Activated T-helper 2 cell treated with anti-CD3 and anti-CD28 coated beads, Interferon-gamma antibody, Interleukin-2, Interleukin-4, amounts not matched to agents 10 μg/mL and 5 μg/mL and 100 μg/mL, durations not matched to agents 14 hours and 24 hours and 36 hours (primary cell): ENCODE results near the gene PRTG. TPM values are rescaled to one million over a fixed set of nuclear protein-coding genes. Genes with fewer than 3 reads are reported as not detected.
"Not testable (repeated sequence)": the region's sequence is repeated elsewhere in the genome, so short reads cannot be mapped to it uniquely, and the experiment has no call there.

Source experiments
- DNase-seq: peaks from one replicate; pipeline ENCODE4 v3.0.0; 2021; ENCODE audit warnings: low spot score
- H3K27ac Mint-ChIP-seq: one replicate; pipeline ENCODE4 v1.8.0; 2021; ENCODE audit warnings: mixed read lengths
- H3K27me3 Mint-ChIP-seq: one replicate; pipeline ENCODE4 v1.8.0; 2021; ENCODE audit warnings: low read depth, mixed read lengths
- H3K36me3 Mint-ChIP-seq: one replicate; pipeline ENCODE4 v1.8.0; 2021; ENCODE audit warnings: low read depth, mixed read lengths
- H3K4me1 Mint-ChIP-seq: one replicate; pipeline ENCODE4 v1.8.0; 2021; ENCODE audit warnings: low read depth, mixed read lengths
- H3K4me3 Mint-ChIP-seq: one replicate; pipeline ENCODE4 v1.8.0; 2021; ENCODE audit warnings: low read depth, mild to moderate bottlenecking, moderate library complexity, mixed read lengths
- H3K9me3 Mint-ChIP-seq: one replicate; pipeline ENCODE4 v1.8.0; 2021; ENCODE audit warnings: mixed read lengths
- intact Hi-C: fragments of 100-400 bp; cut with micrococcal nuclease; formaldehyde crosslinking; loops from one replicate; pipeline ENCODE4 v1.15.1; 2023
- total RNA-seq: library from RNA; stranded (reverse); gene quantifications from 2 replicates; pipeline ENCODE4 v1.2.3, GENCODE V29; 2022

The PRTG gene
- total RNA-seq, 1 donor from 2014 or later, result 0.66 TPM

DNA sequence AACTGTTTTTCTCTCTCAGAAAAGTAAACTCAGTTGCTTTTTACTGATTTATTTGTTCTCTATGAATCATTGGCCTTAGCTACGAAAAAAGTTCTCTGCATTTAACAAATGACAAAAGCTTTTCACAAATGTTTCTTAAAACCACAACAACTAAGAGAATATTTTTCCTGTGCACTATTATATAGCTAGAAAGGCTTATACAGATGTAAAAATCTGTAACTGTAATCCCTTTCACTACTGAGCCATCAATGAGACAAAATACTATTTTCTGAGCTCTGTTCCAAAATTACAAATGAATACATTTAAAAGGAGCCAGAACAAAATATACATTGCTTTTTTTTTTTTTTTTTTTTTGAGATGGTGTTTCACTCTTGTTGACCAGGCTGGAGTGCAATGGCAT lies 109.2 kb downstream of the PRTG start:
- Mint-ChIP-seq H3K4me1 (no peaks in the 10 kb centered on the region), H3K27me3 (peaks cover 10% of the 10 kb centered on the region), H3K36me3 (no peaks in the 10 kb centered on the region), H3K4me3 (no peak overlapping the region), H3K27ac (no peak overlapping the region), H3K9me3 (no peaks in the 10 kb centered on the region)
- intact Hi-C loops, result no loop called here
- no peak for DNase-seq

DNA sequence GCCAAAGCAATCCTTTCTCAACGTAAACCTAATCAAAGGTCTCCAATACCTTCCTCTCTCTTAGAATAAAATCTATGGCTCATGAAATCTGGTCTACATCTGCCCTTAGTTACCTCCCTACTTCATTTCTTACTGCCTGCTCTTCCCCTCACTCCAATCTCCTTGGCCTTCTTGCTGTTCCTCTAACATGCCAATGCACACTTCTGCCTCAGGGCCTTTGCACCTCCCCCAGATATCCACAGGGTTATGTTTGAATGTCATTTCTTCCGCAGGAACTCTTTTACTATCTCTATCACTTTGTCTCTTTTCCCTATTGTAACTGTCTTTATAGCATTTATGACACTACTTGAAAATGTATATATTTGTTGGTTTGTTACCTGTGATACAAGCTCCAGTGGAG lies 110.5 kb downstream of the PRTG start:
- Mint-ChIP-seq H3K4me1 (peaks cover 4% of the 10 kb centered on the region), H3K27ac (no peak overlapping the region)
- intact Hi-C loops, result no loop called here

DNA sequence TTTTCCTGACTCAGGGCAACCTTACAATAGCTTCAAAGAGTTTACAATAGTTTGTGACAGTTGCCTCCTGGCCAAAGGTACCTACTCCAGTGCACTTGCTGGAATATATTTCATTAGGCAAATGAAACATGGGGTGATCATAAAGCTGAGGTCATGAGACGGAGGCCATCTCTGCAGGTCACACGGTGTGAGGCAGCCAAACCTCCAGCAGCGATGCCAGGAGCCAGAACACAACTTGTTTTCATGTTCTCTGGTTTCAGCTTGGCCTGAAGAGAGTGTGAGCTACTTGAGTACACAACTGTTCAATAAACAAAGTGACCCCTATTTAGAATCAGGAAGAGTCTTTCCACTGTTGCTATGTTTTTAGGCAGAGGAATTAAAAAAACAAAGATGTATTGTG lies 112.1 kb downstream of the PRTG start:
- no peak for DNase-seq
- no peak overlapping the region for H3K4me3 Mint-ChIP-seq
- peaks cover 4% of the 10 kb centered on the region for H3K4me1 Mint-ChIP-seq
- peaks cover 10% of the 10 kb centered on the region for H3K27me3 Mint-ChIP-seq
- no peak overlapping the region for H3K27ac Mint-ChIP-seq
- H3K36me3 Mint-ChIP-seq, result no peaks in the 10 kb centered on the region
- no peaks in the 10 kb centered on the region for H3K9me3 Mint-ChIP-seq
- intact Hi-C loops, result no loop called here

More for the DNA sequence above, 110.5 kb downstream of the PRTG start:
- Mint-ChIP-seq H3K36me3 (no peaks in the 10 kb centered on the region), H3K27me3 (peaks cover 10% of the 10 kb centered on the region), H3K9me3 (no peaks in the 10 kb centered on the region), H3K4me3 (no peak overlapping the region)
- DNase-seq, result no peak

DNA sequence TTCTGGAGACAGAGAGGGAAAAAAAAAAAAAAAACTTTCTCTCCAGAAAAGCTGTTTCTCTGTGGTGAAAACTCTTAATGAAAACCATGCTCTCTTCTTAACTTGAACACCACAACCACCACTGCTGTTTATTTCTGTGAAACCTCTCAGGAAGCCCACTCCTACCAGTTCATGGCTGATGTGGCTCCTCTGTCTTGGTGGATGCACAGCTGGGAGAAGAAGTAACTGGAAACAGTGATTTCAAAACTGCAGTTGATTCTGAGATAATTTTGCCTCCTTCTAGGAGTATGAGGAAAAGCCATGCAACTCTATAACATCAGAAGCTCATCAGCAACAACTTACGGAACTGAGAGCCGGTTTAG lies 114.6 kb downstream of the PRTG start:
- peaks cover 8% of the 10 kb centered on the region for H3K27me3 Mint-ChIP-seq
- no peak overlapping the region for H3K27ac Mint-ChIP-seq
- H3K36me3 Mint-ChIP-seq, result no peaks in the 10 kb centered on the region
- no peaks in the 10 kb centered on the region for H3K9me3 Mint-ChIP-seq
- no peak overlapping the region for H3K4me3 Mint-ChIP-seq
- H3K4me1 Mint-ChIP-seq, result peaks cover 4% of the 10 kb centered on the region
- DNase-seq, result no peak
- intact Hi-C loops, result no loop called here

DNA sequence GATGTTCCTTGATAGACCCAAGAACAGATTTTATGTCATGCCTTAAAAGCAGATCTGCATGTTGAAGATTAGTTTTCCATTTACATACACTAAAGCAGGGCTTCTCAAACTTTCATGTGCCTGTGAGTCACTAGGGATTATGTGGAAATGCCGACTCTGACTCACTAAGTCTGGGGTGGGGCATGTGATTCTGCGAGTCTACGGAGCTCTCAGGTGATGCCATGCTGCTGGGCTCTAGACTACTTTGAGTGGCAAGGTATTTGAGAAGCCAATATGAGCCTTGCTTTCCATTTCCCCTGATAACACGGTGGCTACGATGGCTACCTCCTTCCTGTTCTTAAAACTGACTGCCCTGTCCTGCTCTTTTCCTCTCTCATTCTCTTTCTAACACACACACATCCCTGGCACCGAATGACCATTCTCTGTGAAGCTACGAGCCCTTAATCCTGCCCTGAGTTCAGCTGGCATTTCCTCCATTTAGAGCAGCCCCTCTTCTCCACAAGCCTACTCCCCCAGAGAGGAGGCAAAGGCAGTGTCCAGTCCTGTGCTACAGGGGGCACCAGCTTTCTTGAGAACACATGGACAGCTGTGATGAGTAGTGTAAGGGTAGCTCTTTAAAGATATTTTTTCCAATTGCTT lies 115.1 kb downstream of the PRTG start:
- H3K36me3 Mint-ChIP-seq, result no peaks in the 10 kb centered on the region
- H3K4me1 Mint-ChIP-seq, result peaks cover 4% of the 10 kb centered on the region
- no peaks in the 10 kb centered on the region for H3K9me3 Mint-ChIP-seq
- no peak for DNase-seq
- H3K27ac Mint-ChIP-seq, result no peak overlapping the region
- peaks cover 8% of the 10 kb centered on the region for H3K27me3 Mint-ChIP-seq
- intact Hi-C loops, result no loop called here
- no peak overlapping the region for H3K4me3 Mint-ChIP-seq

DNA sequence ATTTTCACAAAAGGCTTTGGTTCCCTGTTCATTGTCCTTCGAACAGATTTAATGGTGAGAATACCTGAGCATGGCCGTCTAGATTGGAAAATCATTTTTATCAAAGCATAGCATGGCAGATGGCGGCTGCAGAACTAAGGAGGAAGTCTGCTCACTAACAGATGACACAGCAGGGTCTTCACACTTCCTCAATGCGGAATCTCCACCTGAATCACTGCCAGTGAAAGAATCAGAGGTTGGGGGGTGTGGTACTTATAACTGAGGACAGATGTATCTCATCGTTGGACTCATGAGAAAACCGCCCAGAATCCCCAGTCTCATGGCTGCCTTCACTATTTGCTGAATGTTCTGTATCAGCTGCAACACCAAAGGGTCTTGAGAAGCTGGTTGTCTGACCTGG lies 123.2 kb downstream of the PRTG start:
- Mint-ChIP-seq H3K4me3 (no peak overlapping the region), H3K9me3 (no peaks in the 10 kb centered on the region), H3K4me1 (no peaks in the 10 kb centered on the region), H3K36me3 (no peaks in the 10 kb centered on the region), H3K27me3 (peaks cover 20% of the 10 kb centered on the region), H3K27ac (no peak overlapping the region)
- no peak for DNase-seq
- intact Hi-C loops, result no loop called here

DNA sequence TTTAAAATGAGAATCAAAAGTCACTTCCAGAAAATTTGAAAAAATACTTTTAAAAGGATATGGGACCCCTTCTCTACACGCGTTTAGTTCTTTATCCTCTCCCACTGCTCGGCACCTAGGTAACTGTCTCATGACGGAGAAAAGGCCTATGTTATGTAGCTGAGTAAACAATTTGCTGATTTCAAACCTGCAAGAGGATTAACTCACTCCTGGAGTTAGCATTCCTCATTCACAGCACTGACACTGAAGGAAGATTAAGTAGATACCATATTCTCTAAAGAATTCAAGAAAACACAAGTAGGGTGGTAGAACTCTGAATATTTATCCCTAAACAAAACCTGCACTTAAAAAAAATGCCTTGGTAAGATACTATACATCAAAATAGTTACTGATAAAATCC lies 124.6 kb downstream of the PRTG start:
- Mint-ChIP-seq H3K9me3 (no peaks in the 10 kb centered on the region), H3K27ac (no peak overlapping the region), H3K27me3 (peaks cover 30% of the 10 kb centered on the region), H3K4me3 (no peak overlapping the region), H3K4me1 (no peaks in the 10 kb centered on the region), H3K36me3 (no peaks in the 10 kb centered on the region)
- DNase-seq, result no peak
- intact Hi-C loops, result no loop called here

DNA sequence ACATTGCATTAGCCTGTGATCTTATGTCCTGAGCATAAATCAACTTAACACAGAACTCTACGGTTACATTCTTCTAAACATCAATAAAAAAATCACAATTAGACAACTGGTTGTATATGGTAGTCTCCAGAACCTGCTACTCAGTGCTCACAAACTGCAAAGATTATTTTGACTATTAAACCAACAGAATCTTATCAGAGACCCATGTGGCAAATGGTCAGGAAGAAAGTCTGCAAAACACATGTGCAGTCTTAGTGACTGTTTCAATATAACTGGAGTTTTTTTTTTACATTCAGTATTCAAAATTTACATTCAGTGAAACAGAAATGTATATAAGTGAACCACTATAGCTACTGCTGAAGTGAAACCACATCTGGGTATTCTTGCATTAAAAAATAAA lies 127.5 kb downstream of the PRTG start:
- DNase-seq, result no peak
- no peaks in the 10 kb centered on the region for H3K9me3 Mint-ChIP-seq
- peaks cover 35% of the 10 kb centered on the region for H3K27me3 Mint-ChIP-seq
- no peaks in the 10 kb centered on the region for H3K4me1 Mint-ChIP-seq
- H3K4me3 Mint-ChIP-seq, result no peak overlapping the region
- no peak overlapping the region for H3K27ac Mint-ChIP-seq
- no peaks in the 10 kb centered on the region for H3K36me3 Mint-ChIP-seq
- intact Hi-C loops, result no loop called here

DNA sequence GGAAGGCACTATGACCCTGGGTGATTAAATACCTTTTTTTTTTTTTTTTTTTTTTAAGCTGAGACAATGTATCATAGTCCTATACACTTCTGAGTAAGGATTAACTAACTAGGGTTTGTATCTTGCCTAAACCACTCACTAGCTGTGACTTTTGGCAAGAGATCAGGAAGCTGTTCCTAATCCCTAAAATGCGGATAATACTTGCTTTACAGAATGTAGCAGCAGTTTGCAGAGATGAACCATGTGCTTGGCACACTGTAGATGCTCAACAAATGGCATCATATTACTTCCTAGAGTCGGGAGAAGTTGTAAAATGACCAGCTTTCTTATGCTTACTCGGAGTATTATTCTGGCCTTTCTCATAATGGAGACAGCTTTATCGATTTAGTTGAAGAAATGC lies 129.2 kb downstream of the PRTG start:
- Mint-ChIP-seq H3K4me3 (no peak overlapping the region), H3K4me1 (no peaks in the 10 kb centered on the region), H3K27me3 (peaks cover 25% of the 10 kb centered on the region), H3K27ac (no peak overlapping the region), H3K36me3 (no peaks in the 10 kb centered on the region), H3K9me3 (no peaks in the 10 kb centered on the region)
- DNase-seq, result no peak
- intact Hi-C loops, result no loop called here

DNA sequence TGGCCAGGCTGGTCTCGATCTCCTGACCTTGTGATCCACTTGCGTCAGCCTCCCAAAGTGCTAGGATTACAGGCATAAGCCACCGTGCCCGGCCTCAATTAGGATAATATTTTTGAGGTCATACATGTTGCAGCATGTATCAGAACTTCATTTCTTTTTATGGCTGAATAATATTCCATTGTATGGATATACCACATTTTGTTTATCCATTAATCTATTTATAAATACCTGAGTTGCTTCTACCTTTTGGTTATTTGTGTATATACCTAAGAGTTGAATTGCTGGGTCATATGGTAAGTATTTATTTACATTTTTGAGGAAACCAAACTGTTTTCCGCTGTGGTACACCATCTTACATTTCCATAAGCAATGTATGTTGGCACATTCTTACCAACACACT lies 136.7 kb downstream of the PRTG start:
- H3K4me3 Mint-ChIP-seq, result no peak overlapping the region

DNA sequence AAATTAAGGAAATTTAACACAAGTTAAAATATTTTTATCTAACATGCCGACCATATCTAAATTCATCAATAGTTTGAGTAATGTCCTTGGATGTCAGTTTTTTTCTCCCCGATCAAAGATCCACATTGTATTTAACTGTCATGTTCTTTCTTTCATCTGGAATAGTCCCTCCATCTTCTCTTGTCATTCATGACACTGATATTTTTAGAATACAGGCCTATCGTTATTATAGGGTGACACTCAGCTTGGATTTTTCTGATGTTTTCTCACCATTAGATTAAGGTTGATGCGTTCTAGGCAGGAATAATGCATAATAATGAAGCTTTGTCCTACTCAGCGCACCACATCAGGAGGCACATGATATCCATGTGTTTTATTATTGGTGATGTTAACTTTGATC lies 141.6 kb downstream of the PRTG start:
- Mint-ChIP-seq H3K9me3 (no peaks in the 10 kb centered on the region), H3K4me1 (no peaks in the 10 kb centered on the region), H3K4me3 (no peak overlapping the region), H3K36me3 (no peaks in the 10 kb centered on the region), H3K27me3 (peaks cover 4% of the 10 kb centered on the region), H3K27ac (no peak overlapping the region)
- DNase-seq, result no peak
- intact Hi-C loops, result no loop called here

More for the DNA sequence above, 136.7 kb downstream of the PRTG start:
- Mint-ChIP-seq H3K27ac (no peak overlapping the region), H3K36me3 (no peaks in the 10 kb centered on the region), H3K9me3 (no peaks in the 10 kb centered on the region), H3K4me1 (no peaks in the 10 kb centered on the region), H3K27me3 (peaks cover 3% of the 10 kb centered on the region)
- intact Hi-C loops, result no loop called here
- DNase-seq, result no peak

DNA sequence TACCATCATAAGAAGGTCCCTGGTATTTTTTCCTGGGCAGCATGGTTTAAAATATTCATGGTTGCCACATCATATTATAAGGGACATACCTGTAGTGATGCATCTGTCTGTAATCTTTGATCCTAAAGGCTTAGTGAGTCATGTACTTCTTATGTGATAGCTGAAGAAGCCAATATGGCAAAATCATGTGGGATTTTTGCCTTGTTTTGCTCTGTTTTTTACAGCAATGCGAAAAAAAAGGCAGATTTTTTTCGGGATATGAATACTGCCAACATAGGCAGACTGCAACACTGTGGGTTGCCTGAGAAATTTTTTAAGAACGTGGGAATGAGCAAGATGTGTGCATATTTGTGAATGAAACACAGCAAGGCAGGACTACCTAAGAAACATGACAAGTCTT lies 143.5 kb downstream of the PRTG start:
- Mint-ChIP-seq H3K9me3 (no peaks in the 10 kb centered on the region), H3K36me3 (no peaks in the 10 kb centered on the region), H3K27me3 (peaks cover 11% of the 10 kb centered on the region), H3K4me3 (no peak overlapping the region), H3K27ac (no peak overlapping the region), H3K4me1 (no peaks in the 10 kb centered on the region)
- DNase-seq, result no peak
- intact Hi-C loops, result no loop called here

DNA sequence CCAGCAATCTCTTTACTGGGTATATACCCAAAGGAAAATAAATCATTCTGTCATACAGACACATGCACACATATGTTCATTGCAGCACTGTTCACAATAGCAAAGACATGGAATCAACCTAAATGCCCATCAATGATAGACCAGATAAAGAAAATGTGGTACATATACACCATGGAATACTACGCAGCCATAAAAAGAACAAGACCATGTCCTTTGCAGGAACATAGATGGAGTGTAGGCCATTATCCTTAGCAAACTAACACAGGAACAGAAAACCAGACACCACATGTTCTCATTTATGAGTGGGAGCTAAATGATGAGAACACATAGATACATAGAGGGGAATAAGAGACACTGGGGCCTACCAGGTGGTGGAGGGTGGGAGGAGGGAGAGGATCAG lies 149.9 kb downstream of the PRTG start:
- H3K4me1 Mint-ChIP-seq, H3K27ac Mint-ChIP-seq, H3K9me3 Mint-ChIP-seq, DNase-seq, intact Hi-C loops, H3K36me3 Mint-ChIP-seq, H3K4me3 Mint-ChIP-seq: not testable (repeated sequence)
- peaks cover 51% of the 10 kb centered on the region for H3K27me3 Mint-ChIP-seq

DNA sequence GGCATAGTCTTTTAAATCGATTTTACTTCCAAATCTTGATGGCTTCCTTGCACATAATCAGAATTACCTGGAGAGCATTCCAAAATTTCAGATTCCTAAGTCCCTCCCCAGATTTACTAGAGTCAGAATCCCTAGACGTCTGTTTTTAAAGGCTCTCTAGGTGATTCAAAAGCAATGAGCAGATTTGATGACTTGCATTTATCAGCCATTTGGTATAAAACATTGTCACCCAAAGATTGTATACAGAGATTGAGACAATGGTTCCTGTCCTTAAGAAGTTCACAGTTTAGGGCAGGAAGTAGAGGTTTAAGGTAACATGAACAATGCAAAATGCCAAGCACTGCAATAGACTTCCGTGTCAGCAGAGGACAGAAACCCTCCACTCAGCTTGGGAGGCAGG lies 152.2 kb downstream of the PRTG start:
- Mint-ChIP-seq H3K4me3 (no peak overlapping the region), H3K36me3 (no peaks in the 10 kb centered on the region), H3K4me1 (peaks cover 2% of the 10 kb centered on the region), H3K27me3 (peaks cover 43% of the 10 kb centered on the region), H3K27ac (no peak overlapping the region), H3K9me3 (no peaks in the 10 kb centered on the region)
- intact Hi-C loops, result no loop called here
- DNase-seq, result no peak
